Left ventricle myocardium superior (tissue), 1 donor: ENCODE data around the gene NCOA7. TPM values are rescaled to one million over a fixed set of nuclear protein-coding genes. Genes with fewer than 3 reads are reported as not detected.

Source experiments
- ATAC-seq: fragments of 200-7000 bp; cut with Tn5 transposase; one replicate; pipeline ENCODE4 v1.9.1; 2020; ENCODE audit warnings: mild to moderate bottlenecking, moderate library complexity
- DNase-seq: peaks from one replicate; pipeline ENCODE4 v3.0.0-alpha.2; 2020
- intact Hi-C: fragments of 100-400 bp; cut with micrococcal nuclease; formaldehyde crosslinking; loops from one replicate; pipeline ENCODE4 v1.11.0; 2022
- total RNA-seq: library from RNA; stranded (reverse); fragmentation: NEBNext Ultra II Directional; extraction: Animal tissue kit (Norgen Biotek cat#: 25700); gene quantifications from one replicate; pipeline ENCODE4 v1.2.1, GENCODE V29; 2021
- donor health status: DM: no; HTN: yes; CAD: no; lungs with severe emphysema.

Gene NCOA7
- total RNA-seq, 1 donor from 2014 or later: 10.2 TPM

DNA sequence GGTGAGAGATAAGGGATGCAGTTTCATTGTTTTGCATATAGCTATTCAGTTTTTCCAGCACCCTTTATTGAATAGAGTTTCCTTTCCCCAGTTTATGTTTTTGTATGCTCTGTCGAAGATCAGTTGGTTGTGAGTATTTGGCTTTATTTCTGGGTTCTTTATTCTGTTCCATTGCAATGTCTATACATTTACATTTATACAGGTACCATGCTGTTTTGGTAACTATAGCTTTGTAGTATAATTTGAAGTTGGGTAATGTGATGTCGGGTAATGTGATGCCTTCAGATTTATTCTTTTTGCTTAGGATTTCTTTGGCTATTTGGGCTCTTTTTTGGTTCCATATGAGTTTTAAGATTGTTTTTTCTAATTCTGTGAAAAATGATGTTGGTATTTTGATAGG is 61.8 kb downstream of the NCOA7 start:
- intact Hi-C loops: no loop called here

DNA sequence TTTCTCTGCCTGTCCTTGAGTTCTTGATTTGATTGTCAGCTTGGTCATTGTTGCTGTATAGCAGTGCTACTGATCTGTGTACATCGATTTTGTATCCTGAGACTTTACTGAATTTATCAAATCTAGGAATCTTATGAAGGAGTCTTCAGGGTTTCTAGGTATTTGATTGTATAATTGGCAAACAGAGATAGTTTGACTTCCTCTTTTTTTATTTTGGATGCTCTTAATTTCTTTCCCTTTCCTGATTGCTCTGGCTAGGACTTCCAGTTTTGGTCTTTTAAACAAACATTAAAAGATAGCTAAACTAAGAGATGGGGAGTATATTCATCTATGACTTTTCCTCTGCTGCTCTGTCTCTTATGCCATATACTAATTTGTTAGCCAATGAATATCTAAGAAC is 62.4 kb downstream of the NCOA7 start:
- DNase-seq (no peak), ATAC-seq (no peak)
- intact Hi-C loops: no loop called here

More for the DNA sequence above, 61.8 kb downstream of the NCOA7 start:
- DNase-seq: no peak
- ATAC-seq: no peak

DNA sequence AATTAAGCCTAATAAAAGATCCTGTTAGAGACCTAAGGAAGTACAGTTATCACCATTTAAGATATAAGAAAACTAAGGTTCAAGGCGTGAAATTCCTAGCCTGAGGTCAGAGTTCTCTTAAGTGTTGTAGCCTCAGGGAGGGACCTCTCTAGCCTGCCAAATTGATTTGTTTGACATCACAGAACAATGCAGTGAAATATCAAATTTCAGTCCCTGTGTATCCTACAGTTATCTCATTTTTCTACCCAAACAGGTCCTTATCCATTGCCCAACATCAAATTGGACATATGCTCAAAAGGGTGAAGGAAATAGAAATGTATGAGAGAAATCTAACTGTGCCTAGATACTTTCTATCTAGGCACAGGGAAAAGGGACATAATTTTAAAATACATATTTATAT is 63.0 kb downstream of the NCOA7 start:
- ATAC-seq (no peak), DNase-seq (no peak)
- intact Hi-C loops: no loop called here

DNA sequence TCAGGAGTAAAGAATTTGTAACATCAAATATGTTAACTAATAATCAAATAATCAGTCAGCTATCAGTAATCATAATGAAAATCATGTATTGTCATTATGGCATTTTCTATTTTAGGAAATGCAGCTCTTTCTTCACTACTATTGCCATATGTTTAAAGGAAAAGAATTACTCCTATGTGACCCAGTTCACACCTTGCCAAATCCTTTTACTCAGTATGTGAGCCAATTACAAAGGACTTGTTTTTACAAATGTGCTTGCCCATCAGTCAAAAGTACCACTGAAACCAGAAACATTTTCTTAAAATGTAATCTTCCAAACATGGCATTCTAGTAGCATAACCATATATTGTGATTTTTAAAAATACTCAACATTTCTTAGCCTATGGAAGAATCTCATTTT is 63.6 kb downstream of the NCOA7 start:
- intact Hi-C loops: no loop called here
- DNase-seq (no peak), ATAC-seq (no peak)

DNA sequence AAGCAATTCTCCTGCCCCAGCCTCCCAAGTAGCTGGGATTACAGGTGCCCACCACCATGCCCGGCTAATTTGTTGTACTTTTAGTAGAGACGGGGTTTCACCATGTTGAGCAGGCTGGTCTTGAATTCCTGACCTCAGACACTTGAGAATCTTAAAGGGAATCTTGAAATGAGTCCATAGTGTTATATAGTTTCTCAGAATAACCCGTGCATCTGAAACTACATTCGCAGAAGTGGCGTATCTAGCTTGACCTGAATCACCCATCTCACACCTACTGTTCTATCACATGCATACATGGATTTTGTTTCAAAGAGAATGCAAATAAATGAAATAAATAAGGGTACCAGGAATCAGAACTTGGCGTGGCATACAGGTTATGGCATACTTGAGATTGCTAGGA is 65.0 kb downstream of the NCOA7 start:
- intact Hi-C loops: no loop called here
- DNase-seq (no peak), ATAC-seq (no peak)

DNA sequence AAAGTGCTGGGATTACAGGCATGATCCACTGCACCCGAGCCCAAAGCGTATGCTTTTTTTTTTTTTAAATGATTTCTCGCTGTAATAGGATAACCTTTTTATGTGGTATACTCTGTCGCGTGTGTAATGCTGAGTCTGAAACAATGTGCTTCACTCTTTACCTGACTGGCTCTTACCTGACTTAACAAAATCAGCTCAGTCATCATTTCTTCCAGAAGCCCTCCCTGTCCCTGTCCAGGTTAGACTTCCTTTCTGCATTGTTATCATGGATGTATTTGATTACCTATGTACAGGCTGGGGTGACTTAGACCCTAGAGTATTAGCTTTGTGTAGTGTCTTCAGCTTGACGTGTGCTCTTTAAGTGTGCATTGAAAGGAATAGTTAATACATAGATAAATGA is 67.1 kb downstream of the NCOA7 start:
- no peak for ATAC-seq
- intact Hi-C loops: no loop called here
- no peak for DNase-seq

DNA sequence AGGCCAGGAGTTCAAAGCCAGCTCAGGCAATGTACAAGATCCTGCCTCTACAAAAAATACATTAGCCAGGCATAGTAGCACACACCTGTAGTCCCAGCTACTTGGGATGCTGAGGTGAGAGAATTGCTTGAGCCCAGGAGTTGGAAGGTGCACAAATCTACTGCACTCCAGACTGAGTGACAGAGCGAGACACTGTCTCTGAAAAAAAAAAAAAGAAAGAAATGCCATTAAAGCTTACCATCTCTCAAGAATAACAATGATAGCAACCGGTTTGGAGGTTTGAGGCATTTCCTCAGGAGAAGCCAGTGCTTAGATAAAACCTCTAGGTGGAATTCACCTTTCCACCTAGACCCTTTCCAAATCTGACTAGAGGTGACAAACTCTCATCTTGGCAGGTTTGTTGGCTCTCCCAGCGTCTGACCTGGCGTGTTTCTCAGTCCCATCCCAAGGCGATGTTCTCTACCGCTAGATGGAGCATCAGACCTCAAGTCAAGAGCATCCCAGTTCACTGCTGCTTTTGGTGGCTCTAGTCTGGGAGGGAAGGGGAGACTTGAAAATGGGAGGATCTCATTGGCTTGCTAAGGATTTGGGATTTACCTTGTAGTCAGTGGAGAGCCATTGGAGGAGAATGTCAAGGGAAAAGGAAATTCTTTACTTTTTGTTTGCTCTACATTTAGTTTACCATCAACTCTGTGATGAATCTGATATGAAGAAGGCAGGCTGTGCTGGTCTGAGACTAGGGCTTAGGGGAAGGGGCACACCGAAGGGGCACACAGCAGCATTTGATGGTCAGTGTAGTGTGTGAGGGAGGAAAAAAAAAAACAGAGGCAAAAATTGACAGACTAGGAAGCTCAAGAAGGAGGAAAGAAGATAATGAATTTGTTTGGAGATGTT is 67.9 kb downstream of the NCOA7 start:
- ATAC-seq (peak; percentile 89), DNase-seq (no peak)
- intact Hi-C loops: no loop called here

DNA sequence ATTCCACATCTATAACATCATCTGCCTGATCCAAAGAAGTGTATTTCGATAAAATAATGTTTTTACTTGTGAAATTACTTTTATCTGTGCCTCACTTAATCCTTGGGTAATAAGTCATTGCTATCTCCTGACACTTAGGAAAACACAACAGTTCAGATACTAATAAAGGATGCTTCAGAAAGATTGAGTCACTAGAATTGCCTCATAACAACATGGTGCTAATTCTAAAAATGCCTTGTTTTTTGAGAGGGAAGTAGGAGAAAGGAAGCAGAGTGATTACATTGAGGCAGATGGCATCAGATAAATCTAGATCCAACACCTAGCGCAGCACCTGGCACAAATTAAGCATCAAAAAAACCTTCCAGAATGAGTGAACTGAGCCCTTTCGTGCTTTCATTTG is 69.0 kb downstream of the NCOA7 start:
- DNase-seq (no peak), ATAC-seq (no peak)
- intact Hi-C loops: no loop called here

DNA sequence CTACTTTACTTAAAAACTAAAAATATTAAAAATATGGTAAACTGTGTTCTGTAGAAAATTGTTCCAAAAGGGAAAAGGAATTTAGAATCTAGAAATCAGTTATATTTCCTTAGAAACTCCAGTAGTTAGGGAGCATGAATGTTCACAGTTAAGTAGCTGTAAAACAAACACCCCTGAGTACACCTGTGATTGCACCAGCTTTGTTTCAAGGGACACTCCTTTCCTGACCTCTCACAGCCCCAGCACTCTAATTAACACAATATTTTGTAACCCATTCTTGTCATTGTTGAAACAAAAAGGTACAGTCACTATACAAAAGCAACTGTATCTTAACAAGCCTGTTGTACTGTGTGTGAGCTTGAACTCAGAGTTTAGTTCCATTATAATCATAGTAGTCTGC is 72.3 kb downstream of the NCOA7 start:
- intact Hi-C loops: no loop called here
- no peak for ATAC-seq
- no peak for DNase-seq

DNA sequence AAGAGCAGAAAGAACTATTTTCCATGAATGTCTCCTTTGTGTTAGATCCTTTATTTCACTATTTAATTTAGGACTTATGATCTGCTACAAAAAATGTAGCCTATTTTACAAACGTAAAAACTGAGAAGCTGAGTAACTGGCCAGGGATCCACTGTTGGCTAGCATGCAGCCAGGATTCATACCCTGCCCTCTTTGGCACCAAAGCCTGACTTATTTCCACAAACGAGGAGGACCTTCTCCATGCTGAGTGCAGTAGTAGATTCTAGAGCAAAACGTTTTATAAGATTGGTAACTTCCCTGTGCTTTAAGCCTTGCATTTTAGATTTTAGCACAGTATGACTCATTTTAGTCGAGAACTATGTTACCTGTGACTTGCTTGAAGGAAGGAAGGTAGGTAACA is 74.3 kb downstream of the NCOA7 start:
- intact Hi-C loops: no loop called here
- ATAC-seq (no peak), DNase-seq (no peak)

DNA sequence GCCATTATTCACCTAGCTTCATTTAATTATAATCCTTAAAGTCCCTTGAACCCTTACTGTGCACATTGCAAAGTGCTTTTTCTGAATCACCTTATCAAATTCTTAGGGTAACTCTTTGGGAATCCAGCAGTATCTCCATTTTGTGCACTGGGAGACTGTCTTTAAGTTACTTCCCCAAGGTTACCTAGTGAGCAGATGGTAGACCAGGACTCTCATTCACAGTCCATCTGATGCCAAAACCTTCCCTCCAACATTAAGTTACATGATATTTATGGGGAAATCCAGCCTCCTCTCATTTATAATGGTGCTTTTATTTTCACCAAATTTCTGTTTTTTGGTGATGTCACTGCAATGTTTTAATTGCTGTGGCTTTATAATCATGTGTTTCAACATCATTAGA is 75.7 kb downstream of the NCOA7 start:
- no peak for DNase-seq
- ATAC-seq: no peak
- intact Hi-C loops: no loop called here

DNA sequence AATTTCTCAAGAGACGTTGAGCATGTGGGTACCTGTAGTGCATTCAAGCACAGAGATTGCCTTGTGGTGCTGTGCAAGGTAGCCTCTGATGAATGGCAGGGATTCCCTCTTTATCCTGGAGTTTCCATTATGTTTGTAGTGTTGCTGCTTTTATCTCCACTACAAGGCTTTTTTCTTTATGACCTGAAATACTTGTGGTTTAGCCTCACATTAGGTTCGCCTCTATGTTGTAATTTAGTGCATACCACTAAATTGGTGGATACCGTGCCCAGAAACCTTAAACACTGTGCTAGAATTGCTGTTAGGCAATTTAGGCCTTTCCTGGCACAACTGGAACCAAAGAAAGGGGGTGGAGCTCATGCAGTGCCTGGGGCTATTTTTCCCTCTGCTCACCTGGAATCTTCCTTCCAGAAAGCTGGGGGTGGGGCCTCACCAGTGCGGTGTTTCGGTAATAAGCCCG is 76.8 kb downstream of the NCOA7 start:
- no peak for DNase-seq
- ATAC-seq: no peak
- intact Hi-C loops: no loop called here

DNA sequence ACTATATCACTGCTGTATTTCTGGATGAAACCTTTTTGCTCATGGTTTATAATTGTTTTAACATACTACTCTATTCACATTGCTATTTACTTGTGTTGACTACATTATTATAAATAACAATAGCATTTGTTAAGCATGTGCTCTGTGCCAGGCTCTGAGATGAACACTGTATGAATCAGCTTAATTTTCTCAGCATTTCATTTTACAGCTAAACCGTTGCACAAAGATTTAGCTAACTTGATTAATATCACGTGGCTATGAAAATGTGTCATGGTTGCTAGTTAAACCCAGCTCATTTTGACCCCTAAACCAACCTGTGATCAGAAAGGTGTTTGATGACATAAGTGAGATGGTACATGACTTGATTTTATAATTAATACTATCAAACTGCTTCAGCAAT is 77.5 kb downstream of the NCOA7 start:
- DNase-seq (no peak), ATAC-seq (no peak)
- intact Hi-C loops: no loop called here

DNA sequence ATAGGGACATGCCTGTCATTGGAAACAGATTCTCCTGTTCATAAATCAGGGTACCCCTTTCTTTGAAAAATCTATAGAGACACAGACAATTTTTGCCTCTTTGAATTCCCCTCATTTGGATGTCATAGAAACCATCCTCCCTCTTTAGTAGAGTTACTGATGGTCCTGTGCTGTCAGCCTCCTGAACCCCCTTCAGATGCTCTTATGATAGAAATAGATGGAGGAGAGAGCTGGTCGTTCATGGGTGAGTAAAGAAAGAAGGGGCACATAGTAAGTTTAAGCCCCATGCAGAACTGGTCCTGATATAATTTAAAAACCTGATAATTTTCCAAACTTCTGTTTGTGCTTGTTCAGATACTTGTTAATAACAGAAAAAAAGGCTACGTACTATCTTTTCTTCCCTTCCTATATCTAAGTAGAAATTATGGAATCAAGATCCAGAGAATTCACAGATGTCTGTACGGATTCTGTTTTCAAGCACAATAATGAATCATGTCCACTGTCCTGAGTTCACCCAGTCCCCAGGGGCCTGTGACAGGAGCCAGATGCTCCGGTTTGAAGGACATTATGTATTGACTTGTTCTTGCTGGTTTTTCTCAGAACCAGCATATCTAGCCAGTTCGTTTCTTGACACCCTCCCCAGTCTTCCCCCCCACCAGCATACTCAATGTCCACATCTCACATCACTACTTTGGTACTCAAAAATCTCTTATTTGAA is 78.1 kb downstream of the NCOA7 start:
- DNase-seq: peak; percentile 77
- peak; percentile 93 for ATAC-seq
- intact Hi-C loops: no loop called here

DNA sequence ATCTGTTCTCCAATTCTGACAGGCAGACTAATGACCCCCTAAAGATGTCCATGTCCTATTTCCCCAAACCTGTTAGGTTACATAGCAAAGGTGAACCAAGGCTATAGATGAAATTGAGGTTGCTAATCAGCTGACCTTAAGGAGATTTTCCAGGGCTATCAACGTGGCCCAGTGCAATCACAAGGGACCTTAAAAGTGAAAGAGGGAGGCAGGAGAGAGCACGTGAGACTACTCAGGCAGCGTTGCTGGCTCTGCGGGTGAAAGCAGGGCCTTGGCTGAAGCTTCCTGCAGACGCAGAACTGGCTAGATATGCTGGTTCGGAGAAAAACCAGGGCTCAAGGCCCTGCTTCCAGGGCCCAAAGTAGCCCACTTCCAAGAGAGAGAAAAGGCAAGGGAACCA is 78.7 kb downstream of the NCOA7 start:
- DNase-seq (peak; percentile 48), ATAC-seq (peak; percentile 69)
- intact Hi-C loops: no loop called here

DNA sequence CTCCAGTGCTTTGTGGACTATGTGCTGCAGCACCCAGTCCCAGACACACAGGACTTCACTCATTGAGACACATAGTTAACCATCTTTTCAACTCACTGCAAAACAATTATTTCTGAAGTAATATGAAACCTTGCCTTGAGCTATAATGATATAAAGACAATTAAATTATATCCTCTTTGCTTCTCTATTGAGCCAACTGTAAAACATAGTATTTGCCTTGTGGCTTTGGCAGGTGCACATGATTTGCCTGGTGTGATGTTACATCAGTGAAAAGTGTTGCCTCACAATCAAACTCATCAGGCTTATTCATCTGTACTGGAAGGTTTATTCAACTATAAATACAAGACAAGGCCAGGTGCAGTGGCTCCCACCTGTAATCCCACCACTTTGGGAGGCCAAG is 80.6 kb downstream of the NCOA7 start:
- DNase-seq (no peak), ATAC-seq (no peak)
- intact Hi-C loops: no loop called here

DNA sequence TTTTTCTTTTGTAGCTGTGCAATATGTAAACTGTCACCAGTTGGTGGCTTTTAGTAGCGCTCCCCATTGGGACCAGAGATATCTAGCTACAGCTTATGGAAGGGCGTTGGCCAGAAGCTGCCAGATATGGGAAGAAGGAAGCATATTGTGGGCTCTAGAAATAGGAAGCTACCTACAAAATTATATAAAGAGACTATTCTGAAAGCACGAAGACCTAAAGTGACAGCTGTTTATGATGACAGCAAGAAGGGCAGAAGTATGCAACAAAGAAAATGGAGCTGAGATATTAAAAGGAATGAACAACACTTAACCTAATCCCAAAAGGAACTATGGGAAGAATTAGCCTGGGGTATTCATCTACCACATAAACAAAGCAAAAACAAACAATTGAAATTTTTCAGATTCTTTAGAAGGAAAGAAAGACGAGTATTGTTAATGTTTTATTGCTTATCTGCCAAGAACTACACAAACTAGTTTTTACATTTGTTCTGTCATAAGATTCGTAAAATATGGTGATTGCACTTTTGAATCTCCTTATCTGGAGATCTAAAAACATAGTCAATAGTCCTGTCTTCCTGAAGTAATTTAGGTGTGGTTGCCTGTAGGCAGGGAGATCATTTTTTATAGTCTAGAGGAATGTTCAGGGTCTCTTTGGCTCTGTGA is 81.6 kb downstream of the NCOA7 start:
- DNase-seq (no peak), ATAC-seq (no peak)
- intact Hi-C loops: no loop called here

DNA sequence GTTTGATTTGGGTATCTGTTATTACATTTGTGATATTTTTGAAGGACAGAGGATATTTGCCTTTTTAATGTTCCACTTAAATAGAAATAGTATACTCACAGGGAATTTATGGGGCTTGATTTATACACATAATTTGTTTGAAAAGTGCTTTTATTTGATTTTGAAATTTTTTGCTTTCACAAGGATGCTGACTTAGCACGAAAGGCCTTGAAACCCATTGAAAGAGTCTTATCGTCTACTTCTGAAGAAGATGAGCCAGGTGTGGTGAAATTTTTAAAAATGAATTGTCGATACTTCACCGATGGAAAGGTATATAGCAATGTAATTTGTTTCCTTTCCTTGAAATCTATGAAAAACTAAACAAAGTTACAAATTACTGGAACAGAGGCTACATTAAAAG is 91.5 kb downstream of the NCOA7 start:
- DNase-seq (no peak), ATAC-seq (no peak)
- intact Hi-C loops: no loop called here

DNA sequence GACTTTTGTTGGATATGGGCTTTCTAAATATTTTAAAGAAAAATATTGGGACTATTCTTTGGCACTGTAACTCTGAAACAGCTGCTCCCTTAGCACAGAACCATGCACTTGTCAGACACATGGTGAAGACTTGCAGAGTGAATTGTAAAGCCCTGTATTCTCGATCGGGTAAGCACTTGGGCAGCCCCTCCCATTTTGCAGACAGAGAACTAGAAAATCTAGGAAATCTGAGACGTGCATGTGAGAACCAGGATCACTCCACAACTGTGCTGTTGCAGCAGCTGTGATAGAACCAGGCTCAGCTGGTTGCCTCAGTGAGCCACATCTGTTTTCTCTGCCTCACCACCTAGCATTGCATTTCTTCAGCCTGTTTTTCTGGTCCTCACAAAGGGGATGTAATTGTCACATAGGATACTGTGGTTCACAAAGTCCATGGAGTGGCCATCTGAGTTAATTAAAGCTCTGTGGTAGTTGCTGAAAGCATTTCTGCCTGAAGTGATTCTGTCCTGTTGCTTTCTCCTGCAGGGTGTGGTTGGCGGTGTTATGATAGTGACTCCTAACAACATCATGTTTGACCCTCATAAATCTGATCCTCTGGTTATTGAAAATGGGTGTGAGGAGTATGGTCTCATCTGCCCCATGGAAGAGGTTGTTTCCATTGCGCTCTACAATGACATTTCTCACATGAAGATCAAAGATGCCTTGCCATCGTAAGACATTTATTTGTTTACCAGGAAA is 94.0 kb downstream of the NCOA7 start:
- ATAC-seq (no peak), DNase-seq (no peak)
- intact Hi-C loops: no loop called here

DNA sequence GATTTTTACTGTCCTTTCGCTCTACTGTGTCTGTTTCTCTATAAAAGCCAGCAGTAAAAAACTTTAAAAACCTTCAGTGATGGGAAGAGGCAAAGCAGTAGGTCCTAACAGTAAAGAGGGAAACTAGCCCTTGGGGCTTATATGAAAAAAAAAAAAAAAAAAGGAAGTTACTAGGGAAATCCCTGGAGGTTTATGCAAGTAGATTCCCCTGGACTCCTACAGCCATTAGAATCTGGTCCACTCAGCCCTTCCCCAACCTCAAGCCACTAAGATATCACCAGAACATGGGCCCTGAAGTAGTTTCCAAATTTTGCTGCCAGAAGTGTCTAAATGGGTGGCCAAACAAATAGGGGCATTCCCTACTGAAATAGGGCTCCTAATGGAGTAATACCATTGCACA is 95.3 kb downstream of the NCOA7 start:
- ATAC-seq (no peak), DNase-seq (no peak)
- intact Hi-C loops: no loop called here
